Left forelimb (tissue), 1 donor: ENCODE data around the gene SLC22A17.

ENCODE experiments used
- DNase-seq: peaks from one replicate; pipeline ENCODE4 v3.0.0-alpha.2; 2018; ENCODE audit warnings: low spot score

Gene SLC22A17

DNA sequence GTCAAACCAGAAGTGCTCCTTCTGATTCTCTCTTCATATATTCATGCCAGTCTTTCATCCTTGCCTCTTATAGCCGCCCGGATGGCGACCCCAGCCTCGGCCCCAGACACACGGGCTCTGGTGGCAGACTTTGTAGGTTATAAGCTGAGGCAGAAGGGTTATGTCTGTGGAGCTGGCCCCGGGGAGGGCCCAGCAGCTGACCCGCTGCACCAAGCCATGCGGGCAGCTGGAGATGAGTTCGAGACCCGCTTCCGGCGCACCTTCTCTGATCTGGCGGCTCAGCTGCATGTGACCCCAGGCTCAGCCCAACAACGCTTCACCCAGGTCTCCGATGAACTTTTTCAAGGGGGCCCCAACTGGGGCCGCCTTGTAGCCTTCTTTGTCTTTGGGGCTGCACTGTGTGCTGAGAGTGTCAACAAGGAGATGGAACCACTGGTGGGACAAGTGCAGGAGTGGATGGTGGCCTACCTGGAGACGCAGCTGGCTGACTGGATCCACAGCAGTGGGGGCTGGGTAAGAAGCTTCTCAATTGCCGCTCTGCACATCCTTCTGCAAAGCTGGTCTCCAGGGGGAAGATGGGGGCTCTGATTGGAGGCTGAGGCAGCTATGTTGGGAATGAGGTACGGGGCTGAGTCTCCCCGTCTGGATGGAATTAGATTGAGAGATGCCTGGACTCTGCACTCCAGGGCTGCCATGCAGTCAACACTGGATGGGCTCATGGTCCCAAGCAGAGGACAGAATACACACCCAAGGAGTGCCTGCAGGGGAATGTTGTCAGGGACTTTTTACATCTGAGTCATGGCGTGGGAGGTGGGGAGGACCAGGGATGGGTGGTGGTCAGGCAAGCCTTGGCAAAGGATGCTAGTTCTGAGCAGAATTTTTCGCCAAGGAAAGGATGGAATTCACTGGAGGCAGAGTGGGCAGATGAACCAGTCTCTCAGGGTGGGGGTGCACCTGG, 44.7 kb downstream of the SLC22A17 start:
- DNase-seq: no peak

DNA sequence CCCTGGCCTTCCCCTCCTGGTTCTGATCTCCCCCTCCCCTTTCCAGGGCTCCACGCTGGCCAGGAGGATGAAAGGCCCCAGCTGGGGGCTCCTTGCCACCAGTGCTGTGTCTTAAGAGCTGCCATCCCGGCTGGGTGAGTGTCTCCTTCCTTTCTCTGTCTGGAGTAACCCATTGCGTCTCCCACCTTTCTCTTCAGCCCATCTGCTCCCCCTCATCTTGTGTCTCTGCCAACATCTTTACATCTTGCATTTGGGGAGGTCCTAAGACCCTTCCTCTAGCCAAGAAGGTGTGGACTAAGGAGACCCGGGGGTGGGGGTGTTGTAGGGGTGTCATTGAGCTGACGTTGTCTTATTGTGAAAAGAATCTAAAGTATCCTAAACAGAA, 45.5 kb downstream of the SLC22A17 start:
- no peak for DNase-seq

DNA sequence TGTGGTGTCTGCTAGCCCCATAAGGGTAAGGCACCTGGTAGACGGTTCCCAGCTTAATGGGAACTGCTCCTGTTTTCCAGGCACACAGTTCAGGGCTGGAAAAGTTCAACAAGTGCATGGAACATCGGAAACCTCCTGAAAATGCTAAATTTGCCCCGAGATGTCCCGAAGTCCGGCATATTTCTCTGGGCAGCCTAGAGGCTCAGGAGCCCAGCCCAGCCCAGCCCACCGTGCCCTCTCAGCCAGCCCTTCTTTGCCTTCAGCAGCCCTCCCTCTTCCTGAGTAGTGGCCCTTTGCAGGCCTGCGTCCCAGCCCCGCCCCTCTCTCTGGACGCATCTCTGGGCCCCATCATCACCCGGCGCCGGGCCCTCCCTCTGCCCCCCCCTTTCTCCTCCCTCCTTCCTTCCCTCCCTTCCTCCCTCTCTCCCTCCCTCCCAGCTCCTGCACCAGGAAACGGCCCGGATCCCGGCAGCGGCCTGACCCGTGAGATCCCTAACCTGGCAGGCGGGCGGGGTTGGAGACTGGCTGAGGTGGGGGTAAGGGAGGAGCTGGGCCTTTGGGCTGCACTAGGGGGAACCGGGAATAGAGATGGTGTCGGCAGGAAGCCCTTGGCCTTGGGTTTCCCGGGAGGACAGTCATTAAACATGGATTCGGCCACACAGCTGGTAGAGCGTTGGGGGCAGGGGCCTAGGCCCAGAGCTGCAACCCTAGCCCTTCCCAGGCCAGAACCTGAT, 46.1 kb downstream of the SLC22A17 start, which contains the start of gene BCL2L2:
BCL2L2 (plus strand) TSS at position 422 of the 734 bp plus-strand sequence. CDS start 935 bp downstream, outside the sequence.
- peak; percentile 96 for DNase-seq

DNA sequence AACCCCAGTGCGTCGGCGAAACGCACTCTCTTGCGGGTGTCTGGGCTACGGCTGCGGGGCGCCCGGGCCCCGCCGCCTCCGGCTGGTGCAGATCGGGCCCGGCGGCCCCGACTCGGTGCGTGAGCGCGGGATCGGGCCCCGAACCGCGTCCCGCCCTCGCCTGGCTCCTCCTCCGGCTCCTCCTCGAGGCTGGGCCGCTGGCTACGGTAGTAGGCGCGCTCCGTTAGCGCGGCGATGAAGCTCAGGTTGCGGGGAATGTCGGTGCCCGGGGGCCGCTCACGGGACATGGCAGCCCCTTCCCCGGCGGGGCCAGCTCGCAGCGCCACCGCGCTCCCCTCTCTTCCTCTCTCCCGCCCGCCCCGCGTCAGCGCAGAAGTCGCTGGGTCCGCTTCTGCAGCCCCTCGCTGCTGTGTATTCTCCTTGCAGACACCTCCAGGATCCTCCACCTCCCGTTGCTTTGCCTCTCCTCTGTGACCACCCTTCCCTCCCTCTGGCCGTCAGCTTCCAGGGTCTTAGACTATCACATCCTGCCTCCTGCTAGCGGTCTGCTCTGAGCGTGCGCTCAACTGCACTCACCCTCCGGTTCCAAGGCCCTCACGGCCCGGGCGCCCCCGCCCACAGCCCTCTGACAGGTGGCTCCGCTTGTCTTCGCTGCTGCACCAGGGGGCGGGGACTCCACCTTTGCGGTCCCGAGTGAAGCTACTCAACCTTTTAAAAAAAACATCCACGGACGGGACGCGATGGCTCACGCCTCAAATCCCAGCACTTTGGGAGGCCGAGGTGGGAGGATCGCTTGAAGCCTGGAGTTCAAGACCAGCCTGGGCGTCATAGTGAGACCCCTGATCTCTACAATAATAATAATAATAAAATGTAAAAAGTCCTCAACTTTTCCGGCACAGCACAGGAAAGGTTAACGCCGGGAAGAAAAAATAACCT, 50.1 kb downstream of the SLC22A17 start, which contains the start of gene PPP1R3E:
PPP1R3E (minus strand) TSS at position 570 of the 936 bp plus-strand sequence; CDS start at position 287, 283 bp downstream.
- peak; percentile 83 for DNase-seq

DNA sequence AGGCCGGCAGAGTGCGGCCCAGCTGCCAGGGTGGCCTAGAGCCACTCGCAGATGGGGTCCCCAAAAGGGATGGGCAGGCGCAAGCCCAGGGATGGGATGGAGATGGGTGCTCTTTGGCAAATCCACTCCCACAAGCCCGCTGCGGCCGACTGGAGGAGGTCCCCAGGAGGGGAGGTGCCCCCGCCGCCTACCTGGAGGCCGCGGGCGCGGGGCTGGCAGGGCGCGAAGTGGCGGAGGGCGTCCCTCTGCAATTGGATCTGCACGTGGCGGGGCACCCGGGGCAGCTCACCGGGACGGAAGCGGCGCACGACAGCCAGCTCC, 50.8 kb downstream of the SLC22A17 start:
- DNase-seq: no peak

DNA sequence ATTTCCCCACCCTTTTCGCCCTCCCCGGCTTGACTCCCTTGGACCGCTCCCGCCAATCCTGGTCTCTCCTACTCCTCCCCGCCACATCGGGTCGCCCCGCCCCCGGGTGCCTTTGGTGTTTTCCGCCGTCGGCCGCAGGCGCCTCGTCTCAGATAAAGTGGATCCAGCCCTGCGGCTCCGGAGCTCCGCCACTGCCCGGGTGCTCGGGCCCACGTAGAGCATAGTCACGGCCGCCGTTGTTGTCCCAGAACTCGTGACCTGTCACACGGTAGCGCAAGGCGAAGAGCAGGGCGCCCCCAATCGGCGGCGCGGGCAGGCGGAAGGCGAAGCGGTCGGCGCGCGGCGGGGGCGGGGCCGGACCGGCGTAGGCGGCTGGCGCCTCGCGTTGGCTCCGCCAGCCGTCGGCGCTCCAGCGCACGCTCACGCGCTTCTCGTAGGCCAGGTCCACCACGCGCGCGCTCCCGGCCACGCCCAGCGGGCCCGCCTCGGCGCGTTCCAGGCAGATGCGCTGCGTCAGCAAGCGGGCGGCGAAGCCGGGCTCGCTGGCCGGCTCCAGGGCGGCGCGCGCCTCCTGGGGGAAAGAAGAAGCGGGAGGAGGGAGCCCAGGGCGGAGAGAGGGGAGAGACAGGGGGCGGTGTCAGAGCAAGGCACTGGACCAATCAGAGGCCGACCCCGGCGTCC, 51.3 kb downstream of the SLC22A17 start:
- peak; percentile 99 for DNase-seq

DNA sequence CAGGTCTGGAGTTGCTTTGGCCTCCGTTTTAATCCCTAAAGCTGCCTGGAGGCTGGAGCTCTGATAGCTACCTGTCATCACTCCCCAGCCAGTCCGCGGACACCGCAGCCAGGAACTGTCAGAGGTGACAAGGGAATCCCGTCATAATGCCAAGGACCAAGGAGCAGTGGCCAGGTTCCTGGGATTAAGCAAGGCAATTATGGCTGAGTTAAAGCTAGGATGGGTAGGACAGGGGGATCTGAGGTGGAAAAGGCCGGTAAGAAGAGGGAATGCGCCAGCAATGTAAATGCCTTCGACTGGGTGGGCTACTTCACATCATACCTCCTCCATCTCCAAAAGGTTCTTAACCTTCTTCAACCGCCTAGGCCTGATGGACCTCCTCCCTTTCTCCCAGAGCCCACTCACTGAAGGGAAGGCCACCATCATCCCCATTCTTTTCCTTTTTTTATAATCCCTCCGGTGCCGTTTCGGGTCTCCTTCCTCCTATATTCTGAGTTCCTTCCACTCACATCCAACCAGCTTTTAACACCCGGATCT, 51.9 kb downstream of the SLC22A17 start:
- no peak for DNase-seq

DNA sequence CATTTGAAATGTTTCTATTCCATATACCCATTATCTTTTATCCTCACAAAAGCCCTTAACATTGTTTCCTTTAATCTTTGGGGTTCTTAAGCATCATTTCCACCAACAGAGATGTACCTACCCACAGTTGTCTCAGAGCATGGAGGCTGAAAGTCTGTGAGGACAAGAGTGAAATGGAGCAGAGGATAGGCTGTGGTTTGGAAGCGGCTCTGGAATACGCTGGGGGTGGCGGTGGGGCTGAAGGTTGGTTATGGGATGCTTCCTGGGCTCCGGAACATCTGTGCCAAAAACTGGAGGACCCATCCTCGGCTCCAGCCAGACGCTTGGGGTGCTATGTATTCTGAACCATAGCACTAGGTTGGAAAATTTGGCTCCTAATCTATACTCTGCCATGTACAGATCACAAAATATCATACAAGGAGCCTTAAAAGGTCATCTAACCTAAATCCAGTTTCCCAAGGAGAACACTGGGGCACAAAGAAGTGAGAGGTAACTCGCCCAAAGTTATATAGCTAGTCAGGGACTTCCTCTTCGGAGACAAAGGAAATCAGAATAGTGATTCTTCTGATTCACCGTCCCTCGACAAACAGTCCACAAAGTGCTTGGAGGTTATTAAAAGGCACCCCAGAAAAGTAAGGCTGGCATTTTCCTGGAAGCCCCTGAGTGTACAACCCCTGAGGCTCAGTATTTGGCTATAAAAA, 52.6 kb downstream of the SLC22A17 start:
- no peak for DNase-seq

DNA sequence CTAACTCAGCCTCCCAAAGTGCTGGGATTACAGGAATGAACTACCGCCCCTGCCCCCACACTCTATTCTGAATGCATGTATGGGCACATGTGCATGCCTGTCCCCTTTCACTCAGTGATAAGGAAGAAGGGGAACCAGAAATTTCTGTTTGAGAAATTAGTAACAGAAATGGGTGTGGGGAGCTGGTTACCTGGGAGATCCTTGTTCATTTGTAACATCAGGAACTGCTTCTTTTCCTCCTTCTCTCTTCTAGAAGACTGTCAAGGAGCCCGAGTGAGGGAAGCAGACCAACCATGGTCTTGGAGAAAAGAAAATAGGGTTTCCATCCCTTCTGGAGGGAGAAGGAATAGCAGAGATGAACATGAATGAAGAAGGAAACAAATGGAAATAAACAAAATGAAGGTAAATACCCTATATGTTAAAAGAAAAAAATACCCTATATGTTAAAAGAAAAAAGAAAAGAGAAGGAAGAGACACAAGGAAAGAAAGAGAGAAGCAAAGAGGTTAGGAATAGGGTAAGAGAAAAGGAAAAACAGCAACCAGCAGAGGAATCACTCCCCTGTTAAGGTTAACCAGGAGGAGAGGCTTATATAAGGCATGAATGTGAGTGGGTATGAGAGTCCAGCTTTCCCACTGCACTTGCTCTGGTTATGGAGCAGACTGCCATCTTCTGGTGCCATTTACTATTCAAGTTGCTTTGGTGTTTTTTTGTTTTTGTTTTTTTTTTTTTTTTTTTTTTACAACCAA, 53.3 kb downstream of the SLC22A17 start:
- DNase-seq: no peak

DNA sequence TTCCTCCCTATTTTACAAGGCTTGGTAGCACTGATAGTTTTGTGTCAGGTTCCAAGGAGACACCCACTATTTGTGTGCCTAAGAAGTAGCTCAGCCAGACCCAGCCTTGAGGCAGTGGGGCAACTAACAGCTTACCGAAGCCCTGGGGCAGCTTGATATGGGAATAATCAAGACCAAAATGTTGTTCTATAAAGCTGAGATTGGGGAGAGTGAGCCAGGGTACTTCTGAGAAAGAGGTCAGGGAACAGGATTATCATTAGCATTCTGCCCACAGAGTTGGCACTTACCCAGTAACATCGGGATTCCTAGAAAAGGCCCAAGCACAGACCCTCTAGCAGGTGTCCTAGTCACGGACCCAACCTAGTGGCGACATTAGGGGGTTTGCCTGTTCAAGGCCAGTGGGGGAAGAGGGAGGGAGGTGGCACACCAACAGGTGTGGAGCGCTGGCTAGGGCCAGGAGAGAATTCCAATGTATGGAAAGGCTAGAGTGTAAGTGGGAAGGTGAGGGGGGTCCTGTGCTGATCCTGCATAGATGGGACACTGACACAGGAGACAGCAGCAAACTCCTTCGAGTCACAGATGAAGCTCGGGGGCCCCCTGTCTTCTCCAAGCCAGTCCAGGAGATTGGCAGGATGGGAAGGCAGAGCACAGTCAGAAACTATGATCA, 54.9 kb downstream of the SLC22A17 start:
- DNase-seq: no peak

DNA sequence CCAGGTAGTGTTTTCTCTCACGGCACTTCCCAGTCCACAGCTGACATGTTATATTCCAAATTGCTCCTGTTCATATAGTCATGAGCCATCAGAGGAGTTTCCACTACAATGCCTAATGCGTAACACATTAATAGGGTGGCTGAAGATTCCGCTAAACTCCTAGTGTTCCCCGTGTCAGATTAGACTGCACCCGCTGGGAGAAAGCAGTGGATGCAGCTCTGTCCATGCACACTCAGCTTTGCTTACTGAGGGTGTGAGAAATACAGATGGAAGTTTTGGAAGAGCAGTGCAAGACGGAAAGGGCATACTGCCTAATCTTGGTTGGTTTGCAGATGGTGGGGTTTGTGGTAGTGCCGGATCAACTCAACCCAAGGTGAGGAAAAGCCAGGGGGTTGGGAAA, 55.6 kb downstream of the SLC22A17 start:
- no peak for DNase-seq
